DOHH2 (cell line): ENCODE results near the gene FBXL20.

Experiments
- EZH2phosphoT487 ChIP-seq: fragments of 200-600 bp; sonication (generic); IDR thresholded peaks from 2 replicates; pipeline ENCODE4 v1.6.1; 2017; ENCODE audit warnings: borderline replicate concordance, mild to moderate bottlenecking, antibody characterized with exemption, low read length, moderate library complexity, mixed read lengths
- TF ChIP-seq, protein P1 (sequence below): fragments of 200-600 bp; sonication (generic); IDR thresholded peaks from one replicate; pipeline ENCODE4 v1.5.1; 2014; ENCODE audit warnings: antibody characterized with exemption, mild to moderate bottlenecking, low read depth, low read length; ENCODE audit not compliant: poor library complexity, severe bottlenecking

DNA sequence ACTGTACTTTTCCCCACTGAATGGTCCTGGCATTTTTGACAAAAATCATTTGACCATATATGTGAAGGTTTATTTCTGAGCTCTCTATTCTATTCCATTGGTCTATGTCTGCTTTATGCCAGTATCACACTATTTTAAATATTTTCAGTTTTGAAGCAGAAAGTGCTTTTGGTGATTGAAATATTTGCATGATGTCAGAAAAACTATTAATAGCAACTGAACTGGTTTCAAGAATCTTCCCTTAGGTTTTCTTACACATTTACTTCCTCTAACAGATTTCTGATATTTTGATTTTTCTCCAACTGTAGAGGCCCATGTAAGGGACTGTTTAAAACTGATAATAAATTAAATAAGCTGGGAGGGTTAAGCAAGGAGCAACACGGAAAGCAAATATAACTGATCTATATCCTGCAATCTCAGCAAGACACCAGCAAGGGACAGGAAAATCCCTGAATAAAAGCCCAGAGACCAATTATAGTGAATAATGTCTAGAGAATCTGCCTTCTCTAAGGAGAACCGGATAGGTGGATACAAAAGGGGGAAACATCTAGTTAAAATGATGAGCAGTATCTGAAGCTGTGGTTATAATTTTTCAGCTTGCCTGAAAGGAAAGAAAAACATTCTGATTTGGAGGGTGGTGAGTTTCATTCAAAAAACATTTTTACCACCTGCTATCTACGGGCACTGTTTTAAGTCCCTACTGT lies 94.8 kb downstream of the FBXL20 start:
- TF ChIP-seq, protein P1, sequence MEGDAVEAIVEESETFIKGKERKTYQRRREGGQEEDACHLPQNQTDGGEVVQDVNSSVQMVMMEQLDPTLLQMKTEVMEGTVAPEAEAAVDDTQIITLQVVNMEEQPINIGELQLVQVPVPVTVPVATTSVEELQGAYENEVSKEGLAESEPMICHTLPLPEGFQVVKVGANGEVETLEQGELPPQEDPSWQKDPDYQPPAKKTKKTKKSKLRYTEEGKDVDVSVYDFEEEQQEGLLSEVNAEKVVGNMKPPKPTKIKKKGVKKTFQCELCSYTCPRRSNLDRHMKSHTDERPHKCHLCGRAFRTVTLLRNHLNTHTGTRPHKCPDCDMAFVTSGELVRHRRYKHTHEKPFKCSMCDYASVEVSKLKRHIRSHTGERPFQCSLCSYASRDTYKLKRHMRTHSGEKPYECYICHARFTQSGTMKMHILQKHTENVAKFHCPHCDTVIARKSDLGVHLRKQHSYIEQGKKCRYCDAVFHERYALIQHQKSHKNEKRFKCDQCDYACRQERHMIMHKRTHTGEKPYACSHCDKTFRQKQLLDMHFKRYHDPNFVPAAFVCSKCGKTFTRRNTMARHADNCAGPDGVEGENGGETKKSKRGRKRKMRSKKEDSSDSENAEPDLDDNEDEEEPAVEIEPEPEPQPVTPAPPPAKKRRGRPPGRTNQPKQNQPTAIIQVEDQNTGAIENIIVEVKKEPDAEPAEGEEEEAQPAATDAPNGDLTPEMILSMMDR, result no peak
- no peak for TF ChIP-seq EZH2phosphoT487
